HAP-1 (cell line): ENCODE measurements around the gene CACNA1C.

Experiments used
- DNase-seq, 2 experiments: peaks; one replicate each; pipeline ENCODE4 v3.0.0-alpha.2; 2016 to 2020; ENCODE audit warnings: low spot score in 2 of 2
- H3K27me3 ChIP-seq: fragments of 250-450 bp; sonication (Bioruptor Pico); 2 replicates; pipeline ENCODE4 v1.5.1; 2020; ENCODE audit warnings: low read depth, mild to moderate bottlenecking, moderate library complexity
- H3K36me3 ChIP-seq: fragments of 250-450 bp; sonication (Bioruptor Pico); replicated peaks from 2 replicates; pipeline ENCODE4 v1.5.1; 2020; ENCODE audit warnings: mild to moderate bottlenecking
- H3K4me1 ChIP-seq: fragments of 250-450 bp; sonication (Bioruptor Pico); 2 replicates; pipeline ENCODE4 v1.5.1; 2020; ENCODE audit warnings: mild to moderate bottlenecking
- H3K4me3 ChIP-seq: fragments of 250-450 bp; sonication (Bioruptor Pico); 2 replicates; pipeline ENCODE4 v1.5.1; 2020; ENCODE audit warnings: mild to moderate bottlenecking, moderate library complexity
- H3K9me3 ChIP-seq: fragments of 250-450 bp; sonication (Bioruptor Pico); 2 replicates; pipeline ENCODE4 v1.5.1; 2020; ENCODE audit warnings: mild to moderate bottlenecking, moderate library complexity
- in situ Hi-C: fragments of 300-500 bp; cut with MboI; formaldehyde crosslinking; loops from 3 replicates; pipeline ENCODE4 v1.14.3; 2020; ENCODE audit warnings: low sequenced_read_pairs, inconsistent platforms, mixed read lengths

The CACNA1C gene

GRCh38 chr12:2049604-2050540, 2.9 kb upstream of the CACNA1C start:
- no peak overlapping the region for H3K4me3 ChIP-seq
- peaks cover 39% of the 10 kb centered on the region for H3K27me3 ChIP-seq
- no peak for DNase-seq
- no peaks in the 10 kb centered on the region for H3K9me3 ChIP-seq
- in situ Hi-C loops, result loop anchor here (10.0 kb wide), 2 partner anchors 235 to 535 kb away; no protein-coding TSS in a partner anchor
- no peaks in the 10 kb centered on the region; the same call in 1 of the 2 replicates for H3K4me1 ChIP-seq
- H3K36me3 ChIP-seq, result no peaks in the 10 kb centered on the region

- H3K4me3 ChIP-seq, result no peak overlapping the region
- no peaks in the 10 kb centered on the region for H3K9me3 ChIP-seq
- DNase-seq, result no peak
- H3K4me1 ChIP-seq, result no peaks in the 10 kb centered on the region; the same call in 1 of the 2 replicates
- H3K27me3 ChIP-seq, result peaks cover 60% of the 10 kb centered on the region
- H3K36me3 ChIP-seq, result no peaks in the 10 kb centered on the region
- in situ Hi-C loops, result loop anchor here (10.0 kb wide), 2 partner anchors 233 to 533 kb away; no protein-coding TSS in a partner anchor
Observed at GRCh38 chr12:2051700-2052621, 826 bp upstream of the CACNA1C start.

- Histone ChIP-seq H3K4me1 (no peaks in the 10 kb centered on the region; the same call in 1 of the 2 replicates), H3K9me3 (no peaks in the 10 kb centered on the region), H3K4me3 (no peak overlapping the region), H3K27me3 (peaks cover 70% of the 10 kb centered on the region), H3K36me3 (no peaks in the 10 kb centered on the region)
- in situ Hi-C loops, result loop anchor here (10.0 kb wide), 2 partner anchors 231 to 531 kb away; no protein-coding TSS in a partner anchor
- DNase-seq, result no peak
Observed at GRCh38 chr12:2053691-2054090, 904 bp downstream of the CACNA1C start.

DNA sequence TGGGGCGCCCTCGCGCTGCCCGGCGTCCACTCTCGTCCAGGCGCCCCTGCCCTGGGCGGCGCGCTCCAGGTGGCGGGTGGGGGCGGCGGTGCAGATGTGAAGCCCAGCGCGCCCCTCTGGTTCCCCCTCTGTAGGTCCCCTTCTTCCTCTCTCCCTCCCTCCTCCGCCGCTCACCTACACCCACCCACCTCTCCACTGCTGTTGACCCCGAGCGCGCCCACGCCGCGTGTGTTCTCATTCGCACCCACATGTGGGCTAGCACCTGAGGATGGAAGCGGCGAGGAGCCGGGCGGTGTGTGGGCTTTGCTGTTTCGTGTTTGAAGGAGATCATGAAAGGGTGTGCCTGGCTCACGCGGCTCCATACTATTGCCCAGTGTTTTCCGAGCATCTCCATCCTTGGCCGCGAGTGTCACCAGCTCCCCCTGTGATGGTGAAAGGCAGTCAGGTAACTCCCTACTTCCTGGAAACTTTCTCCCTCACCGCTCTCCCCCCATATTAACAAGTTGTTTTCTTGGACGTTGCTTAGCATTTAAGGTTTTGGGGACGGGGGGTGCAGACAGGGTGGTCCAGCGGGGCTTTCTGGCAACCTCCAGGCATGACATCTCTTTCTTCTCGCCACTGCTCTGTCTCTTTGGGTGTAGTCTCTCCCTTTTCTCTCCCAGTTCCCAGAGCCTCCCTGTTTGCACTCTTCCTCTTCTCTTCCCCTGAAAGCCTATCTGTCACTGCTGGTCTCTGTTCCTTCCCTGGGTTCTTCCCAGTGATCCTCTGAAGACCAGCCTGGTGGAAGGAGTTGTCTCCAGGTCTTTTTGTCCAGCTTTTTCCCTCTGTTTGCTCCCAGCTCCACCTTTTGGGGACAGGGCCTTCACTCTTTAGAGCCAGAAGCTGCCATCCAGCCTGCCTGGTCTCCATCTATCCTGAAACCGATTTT, 1.6 kb downstream of the CACNA1C start:
- peaks cover 73% of the 10 kb centered on the region for H3K27me3 ChIP-seq
- no peak for DNase-seq
- H3K4me1 ChIP-seq, result no peaks in the 10 kb centered on the region; the same call in 1 of the 2 replicates
- in situ Hi-C loops, result loop anchor here (10.0 kb wide), 2 partner anchors 230 to 530 kb away; no protein-coding TSS in a partner anchor
- no peaks in the 10 kb centered on the region for H3K36me3 ChIP-seq
- H3K4me3 ChIP-seq, result no peak overlapping the region
- H3K9me3 ChIP-seq, result no peaks in the 10 kb centered on the region

GRCh38 chr12:2057041-2057794, 4.4 kb downstream of the CACNA1C start:
- Histone ChIP-seq H3K27me3 (peaks cover 56% of the 10 kb centered on the region), H3K4me1 (no peaks in the 10 kb centered on the region; the same call in none of the 2 replicates), H3K9me3 (no peaks in the 10 kb centered on the region), H3K36me3 (no peaks in the 10 kb centered on the region), H3K4me3 (no peak overlapping the region)
- in situ Hi-C loops, result loop anchor here (10.0 kb wide), 2 partner anchors 228 to 528 kb away; no protein-coding TSS in a partner anchor
- DNase-seq, result peak; percentile 25 to 84

DNA sequence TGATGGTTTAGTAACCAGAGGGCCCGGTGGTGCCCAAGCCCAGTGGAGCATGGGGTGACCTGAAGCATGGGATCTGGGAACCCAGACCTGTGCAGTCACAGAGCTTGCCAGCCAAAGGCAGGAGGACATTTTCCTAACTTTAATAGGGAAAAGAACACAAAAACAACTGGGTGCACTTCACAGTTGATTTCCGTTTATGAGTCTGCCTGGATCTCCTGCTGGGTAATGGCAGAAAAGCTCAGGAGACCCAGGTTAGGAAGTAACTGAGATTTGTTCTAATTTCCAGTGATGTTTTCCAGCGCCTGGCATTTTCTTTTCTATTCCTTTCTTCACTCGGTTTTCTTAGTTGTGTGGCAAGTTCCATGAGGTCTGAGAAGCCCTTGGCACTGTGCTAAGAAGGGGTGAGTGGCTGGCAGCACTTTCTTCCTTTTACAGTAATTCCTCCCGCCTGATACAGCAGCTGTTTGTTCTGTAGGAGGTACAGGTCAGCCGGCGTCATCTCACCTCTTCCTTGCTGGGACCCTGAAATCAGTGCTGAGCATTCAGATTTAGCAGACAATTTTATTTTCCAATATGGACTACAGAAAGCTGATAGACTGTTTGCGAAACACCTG, 5.1 kb downstream of the CACNA1C start:
- Histone ChIP-seq H3K4me3 (no peak overlapping the region), H3K4me1 (no peaks in the 10 kb centered on the region; the same call in none of the 2 replicates), H3K27me3 (peaks cover 55% of the 10 kb centered on the region), H3K9me3 (no peaks in the 10 kb centered on the region), H3K36me3 (no peaks in the 10 kb centered on the region)
- no peak for DNase-seq
- in situ Hi-C loops, result loop anchor here (10.0 kb wide), 2 partner anchors 227 to 527 kb away; no protein-coding TSS in a partner anchor

DNA sequence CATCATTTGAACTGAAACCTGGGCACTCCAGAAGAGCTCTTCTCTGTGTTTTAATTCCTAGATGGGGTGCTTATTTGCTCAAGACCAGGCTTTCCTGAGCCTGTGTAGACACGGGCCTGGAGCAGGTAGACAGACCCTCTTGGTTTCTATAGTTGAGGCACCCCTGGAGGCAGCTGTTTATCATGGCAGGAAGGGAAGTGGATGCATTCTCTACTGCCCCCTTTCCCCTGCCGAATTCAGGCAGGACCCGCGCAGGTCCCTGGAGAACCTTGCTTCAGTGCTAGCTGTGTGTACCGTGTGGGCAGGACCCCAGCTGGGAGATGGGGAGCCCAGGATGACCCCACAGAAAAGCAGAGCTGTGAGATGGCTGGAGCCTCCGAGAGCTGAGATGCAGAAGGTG, 6.0 kb downstream of the CACNA1C start:
- Histone ChIP-seq H3K27me3 (peaks cover 54% of the 10 kb centered on the region), H3K9me3 (no peaks in the 10 kb centered on the region), H3K36me3 (no peaks in the 10 kb centered on the region), H3K4me1 (no peaks in the 10 kb centered on the region; the same call in 1 of the 2 replicates), H3K4me3 (no peak overlapping the region)
- in situ Hi-C loops, result loop anchor here (10.0 kb wide), 2 partner anchors 226 to 526 kb away; no protein-coding TSS in a partner anchor
- no peak for DNase-seq

DNA sequence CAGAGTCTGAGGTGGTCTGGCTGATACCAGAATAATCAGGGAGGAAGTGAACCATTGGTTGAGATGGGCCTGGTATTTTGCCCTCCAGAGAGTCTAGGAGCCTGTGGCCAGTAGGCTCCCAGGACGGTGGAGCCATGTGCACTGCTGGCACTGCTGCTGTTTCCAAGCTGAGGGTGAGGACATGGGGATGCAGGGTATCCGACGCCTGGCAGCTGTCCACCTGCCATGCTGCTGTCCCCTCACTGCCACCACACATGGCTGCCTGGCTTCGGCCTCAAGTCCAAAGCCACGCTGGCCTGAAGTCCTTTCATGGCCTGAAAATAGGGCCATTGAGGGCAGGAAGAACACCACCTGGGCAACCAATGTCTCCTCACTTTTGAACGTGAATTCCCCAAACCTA, 8.6 kb downstream of the CACNA1C start:
- no peaks in the 10 kb centered on the region for H3K9me3 ChIP-seq
- H3K27me3 ChIP-seq, result peaks cover 30% of the 10 kb centered on the region
- no peak overlapping the region for H3K4me3 ChIP-seq
- H3K4me1 ChIP-seq, result no peaks in the 10 kb centered on the region; the same call in 1 of the 2 replicates
- DNase-seq, result no peak
- no peaks in the 10 kb centered on the region for H3K36me3 ChIP-seq
- in situ Hi-C loops, result no loop called here

GRCh38 chr12:2064071-2064507, 11.3 kb downstream of the CACNA1C start:
- DNase-seq, result no peak
- Histone ChIP-seq H3K36me3 (no peaks in the 10 kb centered on the region), H3K4me1 (no peaks in the 10 kb centered on the region; the same call in 1 of the 2 replicates), H3K27me3 (peaks cover 10% of the 10 kb centered on the region), H3K4me3 (no peak overlapping the region), H3K9me3 (no peaks in the 10 kb centered on the region)
- in situ Hi-C loops, result no loop called here

- H3K4me3 ChIP-seq, result no peak overlapping the region
- peaks cover 3% of the 10 kb centered on the region; the same call in 1 of the 2 replicates for H3K9me3 ChIP-seq
- no peaks in the 10 kb centered on the region for H3K36me3 ChIP-seq
- no peaks in the 10 kb centered on the region for H3K4me1 ChIP-seq
- in situ Hi-C loops, result no loop called here
- DNase-seq, result no peak
- peaks cover under 1% of the 10 kb centered on the region; the same call in 1 of the 2 replicates for H3K27me3 ChIP-seq
Observed at GRCh38 chr12:2068653-2069052, 15.9 kb downstream of the CACNA1C start.

DNA sequence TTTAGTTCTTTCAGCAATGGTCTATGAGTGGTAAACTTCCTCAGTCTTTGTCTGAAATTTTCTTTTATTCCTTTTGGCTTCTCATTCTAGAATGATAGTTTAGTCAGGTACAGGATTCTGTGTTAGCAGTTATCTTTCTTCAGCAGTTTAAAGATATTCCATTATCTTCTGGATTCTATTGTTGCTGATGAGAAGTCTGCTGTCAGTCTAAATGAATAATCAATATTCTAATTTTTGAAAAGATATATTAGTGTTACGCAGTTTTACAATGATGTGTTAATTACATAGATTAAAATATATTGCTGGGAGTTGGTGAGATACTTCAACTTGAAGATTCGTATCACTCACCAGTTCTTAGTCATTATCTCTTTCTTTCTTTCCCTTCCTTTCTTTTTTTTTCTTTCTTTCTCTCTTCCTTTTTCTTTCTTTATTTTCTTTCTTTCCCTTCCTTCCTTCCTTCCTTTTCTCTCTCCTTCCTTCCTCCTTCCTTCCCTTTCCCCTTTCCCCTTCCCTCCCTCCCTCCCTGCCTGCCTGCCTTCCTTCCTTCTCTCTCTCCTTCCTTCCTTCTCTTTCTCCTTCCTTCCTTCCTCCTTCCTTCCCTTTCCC, 17.8 kb downstream of the CACNA1C start:
- Histone ChIP-seq H3K4me1 (no peaks in the 10 kb centered on the region), H3K9me3 (peaks cover 3% of the 10 kb centered on the region; the same call in 1 of the 2 replicates), H3K36me3 (no peaks in the 10 kb centered on the region), H3K27me3 (no peaks in the 10 kb centered on the region), H3K4me3 (no peak overlapping the region)
- DNase-seq, result no peak
- in situ Hi-C loops, result no loop called here
